H9 (cell line): ENCODE measurements around the gene NOSIP. TPM values are rescaled to one million over a fixed set of nuclear protein-coding genes. Genes with fewer than 3 reads are reported as not detected.
A peak's percentile ranks its signal among the peaks of the same experiment; 100 is the strongest.

Source experiments
- DNase-seq: peaks from one replicate; pipeline ENCODE4 v3.0.0-alpha.2; 2017
- H2AFZ ChIP-seq: one replicate; pipeline ENCODE4 v1.6.1; 2013; ENCODE audit warnings: mild to moderate bottlenecking, low read length, control low read depth, moderate library complexity
- H2AK5ac ChIP-seq: 2 replicates; pipeline ENCODE4 v1.6.1; 2013; ENCODE audit warnings: low read length, control low read depth, mixed read lengths; ENCODE audit not compliant: insufficient read length
- H2BK120ac ChIP-seq: one replicate; pipeline ENCODE4 v1.6.1; 2013; ENCODE audit warnings: low read depth, mild to moderate bottlenecking, low read length, control low read depth, inconsistent platforms; ENCODE audit not compliant: poor library complexity, severe bottlenecking
- H2BK12ac ChIP-seq: 2 replicates; pipeline ENCODE4 v1.6.1; 2013; ENCODE audit warnings: low read length, control low read depth, mixed read lengths, low read depth; ENCODE audit not compliant: insufficient read length
- H2BK15ac ChIP-seq: 2 replicates; pipeline ENCODE4 v1.6.1; 2013; ENCODE audit warnings: low read depth, low read length, control low read depth
- H2BK20ac ChIP-seq: one replicate; pipeline ENCODE4 v1.6.1; 2013; ENCODE audit warnings: low read depth, mild to moderate bottlenecking, low read length, control low read depth, inconsistent platforms; ENCODE audit not compliant: poor library complexity, severe bottlenecking
- H2BK5ac ChIP-seq: 2 replicates; pipeline ENCODE4 v1.6.1; 2013; ENCODE audit warnings: low read length, control low read depth, mixed read lengths; ENCODE audit not compliant: insufficient read length
- H3K14ac ChIP-seq: 2 replicates; pipeline ENCODE4 v1.6.1; 2013; ENCODE audit warnings: low read length, control low read depth; ENCODE audit not compliant: insufficient read depth
- H3K18ac ChIP-seq: 2 replicates; pipeline ENCODE4 v1.6.1; 2013; ENCODE audit warnings: low read depth, mild to moderate bottlenecking, mixed read lengths, low read length, control low read depth; ENCODE audit not compliant: insufficient read length
- H3K23ac ChIP-seq: 2 replicates; pipeline ENCODE4 v1.6.1; 2013; ENCODE audit warnings: low read length, control low read depth, mixed read lengths, low read depth; ENCODE audit not compliant: insufficient read length
- H3K23me2 ChIP-seq: 2 replicates; pipeline ENCODE4 v1.6.1; 2013; ENCODE audit warnings: low read depth, mild to moderate bottlenecking, mixed read lengths, low read length, control low read depth; ENCODE audit not compliant: insufficient read length, poor library complexity, severe bottlenecking
- H3K27ac ChIP-seq: 2 replicates; pipeline ENCODE4 v1.5.1; 2013; ENCODE audit warnings: low read length, control low read depth, mixed read lengths, low read depth; ENCODE audit not compliant: insufficient read length
- H3K27me3 ChIP-seq: 2 replicates; pipeline ENCODE4 v1.6.1; 2013; ENCODE audit warnings: low read length, control low read depth, inconsistent platforms; ENCODE audit not compliant: insufficient read depth
- H3K4ac ChIP-seq: 2 replicates; pipeline ENCODE4 v1.6.1; 2013; ENCODE audit warnings: low read depth, mild to moderate bottlenecking, control low read depth, inconsistent platforms, low read length, moderate library complexity
- H3K4me1 ChIP-seq: 2 replicates; pipeline ENCODE4 v1.6.1; 2013; ENCODE audit warnings: low read length, control low read depth, inconsistent platforms; ENCODE audit not compliant: insufficient read depth
- H3K4me2 ChIP-seq: 2 replicates; pipeline ENCODE4 v1.6.1; 2013; ENCODE audit warnings: low read length, control low read depth, mixed read lengths; ENCODE audit not compliant: insufficient read length, insufficient read depth
- H3K56ac ChIP-seq: 2 replicates; pipeline ENCODE4 v1.6.1; 2013; ENCODE audit warnings: low read depth, mild to moderate bottlenecking, mixed read lengths, low read length, control low read depth; ENCODE audit not compliant: insufficient read length
- H3K79me1 ChIP-seq: 2 replicates; pipeline ENCODE4 v1.6.1; 2013; ENCODE audit warnings: low read depth, mild to moderate bottlenecking, moderate library complexity, low read length, control low read depth, inconsistent platforms; ENCODE audit not compliant: insufficient read depth, poor library complexity, severe bottlenecking
- H3K79me2 ChIP-seq: 2 replicates; pipeline ENCODE4 v1.6.1; 2013; ENCODE audit warnings: low read length, control low read depth, inconsistent platforms; ENCODE audit not compliant: insufficient read depth
- H3K9ac ChIP-seq: 2 replicates; pipeline ENCODE4 v1.6.1; 2013; ENCODE audit warnings: low read length, control low read depth, mixed read lengths; ENCODE audit not compliant: insufficient read length; ENCODE audit errors: extremely low read depth
- H3K9me3 ChIP-seq: one replicate; pipeline ENCODE4 v1.6.1; 2013; ENCODE audit warnings: low read depth, low read length, inconsistent platforms; ENCODE audit not compliant: control insufficient read depth
- H3T11ph ChIP-seq: one replicate; pipeline ENCODE4 v1.6.1; 2013; ENCODE audit warnings: mild to moderate bottlenecking, low read length, control low read depth, inconsistent platforms
- H4K20me1 ChIP-seq: one replicate; pipeline ENCODE4 v1.6.1; 2013; ENCODE audit not compliant: control insufficient read depth, insufficient read length, insufficient read depth
- H4K5ac ChIP-seq: 2 replicates; pipeline ENCODE4 v1.6.1; 2013; ENCODE audit warnings: low read depth, mild to moderate bottlenecking, mixed read lengths, low read length, control low read depth; ENCODE audit not compliant: insufficient read length
- H4K8ac ChIP-seq: replicated peaks from 2 replicates; pipeline ENCODE4 v1.6.1; 2013; ENCODE audit warnings: low read length, control low read depth, mixed read lengths, low read depth; ENCODE audit not compliant: insufficient read length
- H4K91ac ChIP-seq: 2 replicates; pipeline ENCODE4 v1.6.1; 2013; ENCODE audit warnings: low read depth, mild to moderate bottlenecking, moderate library complexity, mixed read lengths, low read length, control low read depth; ENCODE audit not compliant: insufficient read length
- H3K27ac Mint-ChIP-seq, 3 experiments: 2 replicates in 2 of 3; 3 replicates in 1 of 3; pipeline ENCODE4 v1.8.0; 2020 to 2021; ENCODE audit warnings: mixed read lengths in 3 of 3, mild to moderate bottlenecking in 1 of 3, moderate library complexity in 1 of 3
- H3K27me3 Mint-ChIP-seq: 2 replicates; pipeline ENCODE4 v1.8.0; 2021; ENCODE audit warnings: low read depth, mild to moderate bottlenecking, moderate library complexity, mixed read lengths
- H3K36me3 Mint-ChIP-seq, 3 experiments: 2 replicates in 2 of 3; 3 replicates in 1 of 3; pipeline ENCODE4 v1.8.0; 2020 to 2021; ENCODE audit warnings: low read depth in 3 of 3, mixed read lengths in 3 of 3; ENCODE audit not compliant: insufficient read depth in 1 of 3
- H3K4me1 Mint-ChIP-seq, 2 experiments: 2 replicates each; pipeline ENCODE4 v1.8.0; 2020; ENCODE audit warnings: mixed read lengths in 2 of 2
- H3K4me3 Mint-ChIP-seq, 2 experiments: 2 replicates in 1 of 2; 3 replicates in 1 of 2; pipeline ENCODE4 v1.8.0; 2020 to 2021; ENCODE audit warnings: mild to moderate bottlenecking in 2 of 2, mixed read lengths in 2 of 2, moderate library complexity in 1 of 2
- H3K9me3 Mint-ChIP-seq, 2 experiments: 2 replicates in 1 of 2; 3 replicates in 1 of 2; pipeline ENCODE4 v1.8.0; 2020; ENCODE audit warnings: mild to moderate bottlenecking in 2 of 2, mixed read lengths in 2 of 2, moderate library complexity in 1 of 2
- WGBS: extraction: QIAGEN DNeasy Blood & Tissue Kit; methylation state at CpG from one replicate; pipeline ENCODE4 v1.1.7; 2013; ENCODE audit warnings: missing lambda C conversion rate, low lambda C conversion rate, mixed read lengths; ENCODE audit not compliant: insufficient read length; ENCODE audit errors: extremely low coverage; 5-methylcytosine and 5-hydroxymethylcytosine counted together
- total RNA-seq: library from RNA; stranded (reverse); gene quantifications from 2 replicates; pipeline ENCODE4 v1.2.1, GENCODE V29; 2021
- TF ChIP-seq, protein P1 (sequence below): fragments of 200-600 bp; sonication (generic); conservative IDR thresholded peaks from 3 replicates; pipeline ENCODE4 v1.8.0; 2021; ENCODE audit warnings: antibody characterized with exemption, mild to moderate bottlenecking

NOSIP gene
- total RNA-seq, 1 experiment from 2014 or later = 78.4 TPM

DNA sequence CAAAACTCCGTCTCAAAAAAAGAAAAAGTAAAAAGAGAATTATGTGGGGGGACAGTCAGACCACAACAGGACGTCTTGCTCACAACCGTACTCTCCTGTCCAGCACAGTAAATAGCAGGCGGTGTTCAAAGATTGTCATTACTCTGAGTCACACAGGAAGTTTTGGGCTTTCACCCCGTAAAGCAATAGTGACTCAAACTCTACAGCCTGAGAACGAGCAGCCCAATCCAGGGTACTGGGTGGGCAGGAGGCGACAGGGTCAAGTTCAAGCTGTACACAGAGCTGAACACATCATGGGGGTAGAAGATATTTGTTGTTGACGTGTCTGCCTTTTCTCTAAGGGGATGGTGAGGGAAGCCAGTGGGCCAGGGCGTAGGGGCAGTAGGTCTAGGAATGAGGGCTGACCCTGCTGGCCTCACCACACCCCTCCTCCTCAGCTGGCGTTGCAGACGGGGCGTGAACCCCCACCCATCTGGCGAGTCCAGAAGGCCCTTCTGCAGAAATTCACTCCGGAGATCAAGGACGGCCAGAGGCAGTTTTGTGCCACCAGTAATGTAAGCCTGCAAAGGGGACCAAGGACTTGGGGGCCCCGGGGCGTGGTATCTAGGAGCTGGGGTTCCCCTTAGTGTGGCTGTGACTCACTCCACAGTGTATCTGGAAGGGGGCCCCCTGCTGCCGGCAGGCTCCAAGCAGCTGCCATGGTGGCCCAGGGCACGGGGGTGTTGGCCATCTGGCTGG, 33.9 kb upstream of the NOSIP start:
- H3K27ac Mint-ChIP-seq = peak overlapping the region in 2 of 3 experiments; percentile 11 to 58; a peak in 4 of 7 replicates
- no CpG with 5 or more reads among the region's 19 CpGs for WGBS

More for the DNA sequence above, 33.9 kb upstream of the NOSIP start:
- H4K5ac ChIP-seq = no peak overlapping the region
- no peak overlapping the region for H2BK120ac ChIP-seq
- no peak overlapping the region for H3K23ac ChIP-seq
- no peak overlapping the region for H3K56ac ChIP-seq
- H3K27ac ChIP-seq = no peak overlapping the region
- peaks cover 5% of the 10 kb centered on the region; the same call in 1 of the 2 replicates for H3K79me2 ChIP-seq
- no peak overlapping the region for H2BK12ac ChIP-seq
- no peak overlapping the region for H2AK5ac ChIP-seq
- H3K23me2 ChIP-seq = peaks cover 2% of the 10 kb centered on the region
- Mint-ChIP-seq H3K27me3 (no peaks in the 10 kb centered on the region; the same call in 1 of the 2 replicates), H3K36me3 (peaks cover 50 to 80% (median 72%) of the 10 kb centered on the region in 3 experiments; a peak in 6 of 7 replicates), H3K9me3 (no peaks in the 10 kb centered on the region), H3K4me1 (peaks cover 0 to 2% of the 10 kb centered on the region in 2 experiments; a peak in 1 of 4 replicates), H3K4me3 (no peak overlapping the region)
- no peaks in the 10 kb centered on the region for H4K20me1 ChIP-seq
- no peaks in the 10 kb centered on the region for H3K9me3 ChIP-seq
- H3K27me3 ChIP-seq = no peaks in the 10 kb centered on the region
- no peak overlapping the region for H2BK20ac ChIP-seq
- H3T11ph ChIP-seq = no peak overlapping the region
- no peak overlapping the region for H3K4me2 ChIP-seq
- H3K18ac ChIP-seq = no peak overlapping the region
- no peak for DNase-seq
- no peak overlapping the region for H4K8ac ChIP-seq
- no peak overlapping the region for H3K4ac ChIP-seq
- no peak overlapping the region for H3K14ac ChIP-seq
- H3K9ac ChIP-seq = no peak overlapping the region
- H2BK15ac ChIP-seq = no peak overlapping the region
- H4K91ac ChIP-seq = no peak overlapping the region
- no peak overlapping the region for H2AFZ ChIP-seq
- peaks cover 4% of the 10 kb centered on the region for H3K79me1 ChIP-seq
- no peak overlapping the region for H2BK5ac ChIP-seq
- H3K4me1 ChIP-seq = no peaks in the 10 kb centered on the region
- TF ChIP-seq, protein P1, sequence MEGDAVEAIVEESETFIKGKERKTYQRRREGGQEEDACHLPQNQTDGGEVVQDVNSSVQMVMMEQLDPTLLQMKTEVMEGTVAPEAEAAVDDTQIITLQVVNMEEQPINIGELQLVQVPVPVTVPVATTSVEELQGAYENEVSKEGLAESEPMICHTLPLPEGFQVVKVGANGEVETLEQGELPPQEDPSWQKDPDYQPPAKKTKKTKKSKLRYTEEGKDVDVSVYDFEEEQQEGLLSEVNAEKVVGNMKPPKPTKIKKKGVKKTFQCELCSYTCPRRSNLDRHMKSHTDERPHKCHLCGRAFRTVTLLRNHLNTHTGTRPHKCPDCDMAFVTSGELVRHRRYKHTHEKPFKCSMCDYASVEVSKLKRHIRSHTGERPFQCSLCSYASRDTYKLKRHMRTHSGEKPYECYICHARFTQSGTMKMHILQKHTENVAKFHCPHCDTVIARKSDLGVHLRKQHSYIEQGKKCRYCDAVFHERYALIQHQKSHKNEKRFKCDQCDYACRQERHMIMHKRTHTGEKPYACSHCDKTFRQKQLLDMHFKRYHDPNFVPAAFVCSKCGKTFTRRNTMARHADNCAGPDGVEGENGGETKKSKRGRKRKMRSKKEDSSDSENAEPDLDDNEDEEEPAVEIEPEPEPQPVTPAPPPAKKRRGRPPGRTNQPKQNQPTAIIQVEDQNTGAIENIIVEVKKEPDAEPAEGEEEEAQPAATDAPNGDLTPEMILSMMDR = no peak
